Fibroblast of lung (primary cell): Measurements from ENCODE around the gene LIAS. TPM values are rescaled to one million over a fixed set of nuclear protein-coding genes. Genes with fewer than 3 reads are reported as not detected.
"Not testable (repeated sequence)": the region's sequence is repeated elsewhere in the genome, so short reads cannot be mapped to it uniquely, and the experiment has no call there.

Experiments used
- DNase-seq, 2 donors: peaks; one replicate each; pipeline versions ENCODE4 v3.0.0 to v3.0.0-alpha.2; 2010; ENCODE audit warnings: low read depth in 2 of 2
- H2AFZ ChIP-seq: 2 replicates; pipeline ENCODE4 v1.5.1; 2012; ENCODE audit warnings: low read length, control low read depth, inconsistent platforms
- H3K27ac ChIP-seq: 2 replicates; pipeline ENCODE4 v1.5.1; 2011; ENCODE audit warnings: low read length, control low read depth; ENCODE audit not compliant: insufficient read depth
- H3K27me3 ChIP-seq: 2 replicates; pipeline ENCODE4 v1.5.1; 2011; ENCODE audit warnings: mild to moderate bottlenecking, low read length; ENCODE audit not compliant: control insufficient read depth, insufficient read depth
- H3K36me3 ChIP-seq: 2 replicates; pipeline ENCODE4 v1.5.1; 2011; ENCODE audit warnings: low read length; ENCODE audit not compliant: control insufficient read depth, insufficient read depth
- H3K4me1 ChIP-seq: 2 replicates; pipeline ENCODE4 v1.5.1; 2011; ENCODE audit warnings: low read length; ENCODE audit not compliant: control insufficient read depth, insufficient read depth; ENCODE audit errors: extremely low read depth
- H3K4me2 ChIP-seq: 2 replicates; pipeline ENCODE4 v1.5.1; 2011; ENCODE audit warnings: low read length, control low read depth; ENCODE audit not compliant: insufficient read depth; ENCODE audit errors: extremely low read depth
- H3K4me3 ChIP-seq, 4 experiments: fragments of 200-600 bp in 1 of 4; sonication (generic) in 1 of 4; replicated peaks in 1 of 4; 2 replicates each; pipeline ENCODE4 v1.5.1; 2011 to 2016; ENCODE audit warnings: low read length in 4 of 4, low read depth in 3 of 4, mild to moderate bottlenecking in 3 of 4, control low read depth in 2 of 4, inconsistent platforms in 1 of 4, mixed read lengths in 1 of 4; ENCODE audit not compliant: insufficient read depth in 1 of 4; ENCODE audit errors: control extremely low read depth in 1 of 4
- H3K79me2 ChIP-seq: 2 replicates; pipeline ENCODE4 v1.5.1; 2012; ENCODE audit warnings: mild to moderate bottlenecking, low read length, inconsistent platforms; ENCODE audit not compliant: control insufficient read depth, insufficient read depth
- H3K9ac ChIP-seq: 2 replicates; pipeline ENCODE4 v1.5.1; 2011; ENCODE audit warnings: mild to moderate bottlenecking, low read length, control low read depth; ENCODE audit not compliant: insufficient read depth
- H3K9me3 ChIP-seq: 2 replicates; pipeline ENCODE4 v1.5.1; 2012; ENCODE audit warnings: low read depth, low read length; ENCODE audit not compliant: control insufficient read depth, insufficient read depth
- H4K20me1 ChIP-seq: 2 replicates; pipeline ENCODE4 v1.5.1; 2011; ENCODE audit warnings: low read length; ENCODE audit not compliant: control insufficient read depth, insufficient read depth; ENCODE audit errors: extremely low read depth
- EZH2 ChIP-seq: IDR thresholded peaks from 2 replicates; pipeline ENCODE4 v1.5.1; 2012; ENCODE audit warnings: low read length, control low read depth, mild to moderate bottlenecking; ENCODE audit errors: missing control alignments
- polyA plus RNA-seq, 2 donors: library from polyadenylated mRNA; depleted of rRNA in 1 of 2; stranded (reverse) in 1 of 2; unstranded in 1 of 2; fragments of >200 nt; gene quantifications; 2 replicates each; pipeline ENCODE4 v1.2.1, GENCODE V29; 2011 to 2012; ENCODE audit warnings: missing spikeins in 1 of 2
- total RNA-seq: library from RNA; depleted of rRNA; stranded (reverse); fragments of >200 nt; gene quantifications from 2 replicates; pipeline ENCODE4 v1.2.1, GENCODE V29; 2014
- TF ChIP-seq, protein P1 (sequence below), 2 donors: IDR thresholded peaks in 1 of 2; conservative IDR thresholded peaks in 1 of 2; 1 replicate in 1 of 2; 2 replicates in 1 of 2; pipeline ENCODE4 v1.5.1; 2011 to 2012; ENCODE audit warnings: low read length in 2 of 2, control low read depth in 1 of 2, inconsistent platforms in 1 of 2, low read depth in 1 of 2, mild to moderate bottlenecking in 1 of 2

Gene LIAS
- total and polyA plus RNA-seq, 2 donors (not counting 1 experiment from before 2014, with no cell fraction given): 7.1 to 8.6 TPM

- Histone ChIP-seq H3K27me3 (no peaks in the 10 kb centered on the region), H3K4me2 (peak overlapping the region; percentile 98), H3K79me2 (peaks cover 39% of the 10 kb centered on the region), H3K4me3 (peak overlapping the region; percentile 85 to 100 (median 96)), H4K20me1 (peaks cover 1% of the 10 kb centered on the region), H3K9me3 (no peaks in the 10 kb centered on the region), H3K4me1 (peaks cover 10% of the 10 kb centered on the region), H3K36me3 (peaks cover 6% of the 10 kb centered on the region), H2AFZ (no peak overlapping the region), H3K27ac (peak overlapping the region; percentile 95), H3K9ac (peak overlapping the region; percentile 98)
- TF ChIP-seq EZH2: no peak
- TF ChIP-seq, protein P1, sequence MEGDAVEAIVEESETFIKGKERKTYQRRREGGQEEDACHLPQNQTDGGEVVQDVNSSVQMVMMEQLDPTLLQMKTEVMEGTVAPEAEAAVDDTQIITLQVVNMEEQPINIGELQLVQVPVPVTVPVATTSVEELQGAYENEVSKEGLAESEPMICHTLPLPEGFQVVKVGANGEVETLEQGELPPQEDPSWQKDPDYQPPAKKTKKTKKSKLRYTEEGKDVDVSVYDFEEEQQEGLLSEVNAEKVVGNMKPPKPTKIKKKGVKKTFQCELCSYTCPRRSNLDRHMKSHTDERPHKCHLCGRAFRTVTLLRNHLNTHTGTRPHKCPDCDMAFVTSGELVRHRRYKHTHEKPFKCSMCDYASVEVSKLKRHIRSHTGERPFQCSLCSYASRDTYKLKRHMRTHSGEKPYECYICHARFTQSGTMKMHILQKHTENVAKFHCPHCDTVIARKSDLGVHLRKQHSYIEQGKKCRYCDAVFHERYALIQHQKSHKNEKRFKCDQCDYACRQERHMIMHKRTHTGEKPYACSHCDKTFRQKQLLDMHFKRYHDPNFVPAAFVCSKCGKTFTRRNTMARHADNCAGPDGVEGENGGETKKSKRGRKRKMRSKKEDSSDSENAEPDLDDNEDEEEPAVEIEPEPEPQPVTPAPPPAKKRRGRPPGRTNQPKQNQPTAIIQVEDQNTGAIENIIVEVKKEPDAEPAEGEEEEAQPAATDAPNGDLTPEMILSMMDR (conservative IDR thresholded peaks at IDR 0.05 in 1 of 2, IDR thresholded peaks at IDR 0.05 in 1 of 2; ENCODE audit: low read depth in 1 of 2, low read length in 2 of 2): no peak
- no peak for DNase-seq
These were observed 1.7 kb upstream of the LIAS start for GRCh38 chr4:39456946-39457763.

DNA sequence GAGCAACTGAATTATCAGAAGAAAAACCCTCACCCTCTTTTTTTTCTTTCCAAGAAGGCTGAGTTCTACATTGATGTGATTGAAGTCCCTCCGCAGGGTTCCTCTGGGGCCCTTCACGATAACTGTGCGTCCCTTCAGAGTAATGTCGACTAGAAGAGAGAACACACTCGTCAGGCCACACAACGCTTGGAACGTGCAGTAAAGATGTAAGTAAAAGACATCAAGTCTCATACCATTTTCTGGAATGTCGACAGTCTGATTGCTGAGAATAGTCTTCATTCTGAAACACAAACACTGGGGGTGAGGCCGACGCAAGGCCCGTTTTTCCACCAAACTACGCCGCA, 723 bp upstream of the LIAS start:
- not testable (repeated sequence) for H3K9me3 ChIP-seq, DNase-seq, H4K20me1 ChIP-seq, H3K36me3 ChIP-seq, H2AFZ ChIP-seq, H3K27me3 ChIP-seq
- H3K27ac ChIP-seq: peak overlapping the region; percentile 95
- H3K79me2 ChIP-seq: peaks cover 39% of the 10 kb centered on the region
- peak overlapping the region; percentile 98 for H3K4me2 ChIP-seq
- H3K9ac ChIP-seq: peak overlapping the region; percentile 98
- H3K4me3 ChIP-seq: peak overlapping the region; percentile 85 to 100 (median 96)
- peaks cover 10% of the 10 kb centered on the region for H3K4me1 ChIP-seq

DNA sequence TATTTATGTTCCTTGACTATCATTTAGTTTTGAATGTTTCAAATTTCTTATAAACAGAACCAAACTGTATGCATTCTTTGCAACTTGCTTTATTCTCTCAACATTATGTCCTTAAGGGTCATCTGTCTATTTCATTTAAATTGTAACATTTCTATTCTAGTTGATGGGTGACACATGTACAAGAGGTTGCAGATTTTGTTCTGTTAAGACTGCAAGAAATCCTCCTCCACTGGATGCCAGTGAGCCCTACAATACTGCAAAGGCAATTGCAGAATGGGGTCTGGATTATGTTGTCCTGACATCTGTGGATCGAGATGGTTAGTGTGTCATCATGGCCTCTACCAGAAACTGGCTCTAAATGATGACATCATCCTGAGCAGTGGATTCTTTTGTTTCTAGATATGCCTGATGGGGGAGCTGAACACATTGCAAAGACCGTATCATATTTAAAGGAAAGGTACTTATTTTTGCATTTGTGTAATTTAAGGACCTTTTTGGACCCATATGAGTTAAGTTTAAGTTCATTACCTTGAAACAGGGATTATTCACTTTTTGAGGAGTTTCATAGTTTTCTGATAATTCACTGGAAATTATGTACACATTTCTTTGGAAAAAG, 6.1 kb downstream of the LIAS start:
- Histone ChIP-seq H3K9me3 (no peaks in the 10 kb centered on the region), H3K27ac (peak overlapping the region; percentile 16), H3K9ac (no peak overlapping the region), H3K79me2 (no peaks in the 10 kb centered on the region), H4K20me1 (no peaks in the 10 kb centered on the region), H3K36me3 (no peaks in the 10 kb centered on the region), H3K4me1 (no peaks in the 10 kb centered on the region), H3K27me3 (no peaks in the 10 kb centered on the region), H3K4me2 (peak overlapping the region; percentile 41), H3K4me3 (no peak overlapping the region), H2AFZ (peak overlapping the region; percentile 80)
- DNase-seq: peak; percentile 86 to 88
- TF ChIP-seq, protein P1 (conservative IDR thresholded peaks at IDR 0.05 in 1 of 2, IDR thresholded peaks at IDR 0.05 in 1 of 2; ENCODE audit: low read depth in 1 of 2, low read length in 2 of 2): peak; percentile 24 to 39
- no peak for TF ChIP-seq EZH2
